Upper lobe of left lung (tissue), 6 donors: ENCODE data around the gene AKT1. TPM values are rescaled to one million over a fixed set of nuclear protein-coding genes. Genes with fewer than 3 reads are reported as not detected.
A peak's percentile ranks its signal among the peaks of the same experiment; 100 is the strongest.

Source experiments
- ATAC-seq, 2 donors: fragments of 200-7000 bp; cut with Tn5 transposase; one replicate each; pipeline ENCODE4 v1.9.1; 2022; ENCODE audit warnings: mild to moderate bottlenecking in 2 of 2, moderate library complexity in 2 of 2; ENCODE audit not compliant: low FRiP score in 2 of 2
- DNase-seq, 2 donors: peaks; one replicate each; pipeline ENCODE4 v3.0.0-alpha.2; 2019 to 2020
- H3K27ac ChIP-seq, 4 donors: fragments of 200-600 bp; sonication (generic); one replicate each; pipeline ENCODE4 v1.5.1; 2016 to 2019
- H3K27me3 ChIP-seq, 4 donors: fragments of 200-600 bp; sonication (generic); one replicate each; pipeline ENCODE4 v1.5.1; 2017 to 2019
- H3K36me3 ChIP-seq, 4 donors: fragments of 200-600 bp; sonication (generic); one replicate each; pipeline ENCODE4 v1.5.1; 2016 to 2019
- H3K4me1 ChIP-seq, 4 donors: fragments of 200-600 bp; sonication (generic); one replicate each; pipeline ENCODE4 v1.5.1; 2018 to 2019
- H3K4me3 ChIP-seq, 4 donors: fragments of 200-600 bp; sonication (generic); one replicate each; pipeline ENCODE4 v1.5.1; 2017 to 2019; ENCODE audit warnings: mild to moderate bottlenecking in 2 of 4, moderate library complexity in 1 of 4
- H3K9me3 ChIP-seq, 4 donors: fragments of 200-600 bp; sonication (generic); one replicate each; pipeline ENCODE4 v1.5.1; 2018 to 2019
- CTCF ChIP-seq, 6 experiments: fragments of 450-650 bp in 4 of 6; fragments of 200-600 bp in 2 of 6; sonication (generic) in 2 of 6; IDR thresholded peaks; one replicate each; pipeline ENCODE4 v1.5.1; 2016 to 2019; ENCODE audit warnings: antibody characterized with exemption in 6 of 6
- EP300 ChIP-seq, 4 donors: sonication (generic); formaldehyde crosslinking; IDR thresholded peaks; one replicate each; pipeline ENCODE4 v1.5.1; 2017; ENCODE audit warnings: antibody characterized with exemption in 4 of 4, control low read depth in 2 of 4
- POLR2A ChIP-seq, 4 donors: fragments of 450-650 bp; IDR thresholded peaks; one replicate each; pipeline ENCODE4 v1.5.1; 2016 to 2017; ENCODE audit warnings: antibody characterized with exemption in 4 of 4, mild to moderate bottlenecking in 2 of 4
- POLR2AphosphoS5 ChIP-seq, 2 donors: sonication (generic); formaldehyde crosslinking; IDR thresholded peaks; one replicate each; pipeline ENCODE4 v1.5.1; 2017; ENCODE audit warnings: antibody characterized with exemption in 2 of 2
- WGBS, 2 donors: methylation state at CpG; one replicate each; pipeline ENCODE4 v1.1.5; 2017 to 2018; 5-methylcytosine and 5-hydroxymethylcytosine counted together
- total RNA-seq, 6 donors: library from RNA; depleted of rRNA in 4 of 6; stranded (reverse); fragments of >200 nt in 4 of 6; gene quantifications; one replicate each; pipeline versions ENCODE4 v1.1.0 to v1.2.1, GENCODE V29; 2016 to 2021
- donor health status: DM: no; HTN: no; CAD: no; lungs with moderate emphysema.
- donor health status: DM: no; HTN: yes; CAD: no; lungs with severe emphysema.

The AKT1 gene
- total RNA-seq, 6 donors from 2014 or later, result 122 to 283 (median 191) TPM

DNA sequence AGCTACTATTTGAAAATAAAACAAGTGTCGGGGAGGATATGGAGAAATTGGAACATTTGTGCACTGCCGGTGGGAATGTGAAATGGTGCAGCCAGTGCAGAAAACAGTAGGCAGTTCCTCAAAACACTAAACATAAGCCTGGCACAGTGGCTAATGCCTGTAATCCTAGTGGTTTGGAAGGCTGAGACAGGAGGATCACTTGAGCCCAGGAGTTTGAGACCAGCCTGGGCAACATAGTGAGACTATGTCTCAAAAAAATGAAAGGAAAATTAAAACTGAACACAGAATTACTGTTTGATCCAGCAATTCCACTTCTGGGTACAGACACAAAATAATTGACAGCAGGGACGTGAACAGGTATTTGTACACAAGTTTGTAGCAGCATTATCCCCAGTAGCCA, 30.0 kb downstream of the AKT1 start:
- H3K27ac ChIP-seq, result no peak overlapping the region
- H3K27me3 ChIP-seq, result no peaks in the 10 kb centered on the region
- DNase-seq, result no peak
- WGBS, 2 donors, result 90 to 92% methylated on average over 3 of the region's 3 CpGs
- peaks cover 0 to 6% (median 0%) of the 10 kb centered on the region in 4 donors for H3K9me3 ChIP-seq
- H3K36me3 ChIP-seq, result peaks cover 0 to 20% (median 13%) of the 10 kb centered on the region in 4 donors
- no peak for ATAC-seq
- no peak for TF ChIP-seq EP300 (IDR thresholded peaks at IDR 0.05)
- no peak for TF ChIP-seq POLR2AphosphoS5 (IDR thresholded peaks at IDR 0.05)
- TF ChIP-seq CTCF (IDR thresholded peaks at IDR 0.05), result no peak
- TF ChIP-seq POLR2A (IDR thresholded peaks at IDR 0.05), result no peak
- H3K4me3 ChIP-seq, result no peak overlapping the region
- peaks cover 7 to 16% (median 14%) of the 10 kb centered on the region in 4 donors for H3K4me1 ChIP-seq

- ATAC-seq, result no peak
- no peak for TF ChIP-seq CTCF (IDR thresholded peaks at IDR 0.05)
- TF ChIP-seq EP300 (IDR thresholded peaks at IDR 0.05), result no peak
- no peak for TF ChIP-seq POLR2A (IDR thresholded peaks at IDR 0.05)
- no peak for TF ChIP-seq POLR2AphosphoS5 (IDR thresholded peaks at IDR 0.05)
- Histone ChIP-seq H3K4me3 (no peak overlapping the region), H3K36me3 (peaks cover 13 to 64% (median 52%) of the 10 kb centered on the region in 4 donors), H3K4me1 (peaks cover 4 to 12% (median 8%) of the 10 kb centered on the region in 4 donors), H3K9me3 (no peaks in the 10 kb centered on the region), H3K27ac (no peak overlapping the region), H3K27me3 (no peaks in the 10 kb centered on the region)
- 90 to 92% methylated on average over 26 to 30 of the region's 30 CpGs for whole genome bisulfite sequencing, 2 donors
- peak in 1 of 2 donors; percentile 74 for DNase-seq
These were observed 36.3 kb downstream of the AKT1 start for GRCh38 chr14:104758981-104759969.

DNA sequence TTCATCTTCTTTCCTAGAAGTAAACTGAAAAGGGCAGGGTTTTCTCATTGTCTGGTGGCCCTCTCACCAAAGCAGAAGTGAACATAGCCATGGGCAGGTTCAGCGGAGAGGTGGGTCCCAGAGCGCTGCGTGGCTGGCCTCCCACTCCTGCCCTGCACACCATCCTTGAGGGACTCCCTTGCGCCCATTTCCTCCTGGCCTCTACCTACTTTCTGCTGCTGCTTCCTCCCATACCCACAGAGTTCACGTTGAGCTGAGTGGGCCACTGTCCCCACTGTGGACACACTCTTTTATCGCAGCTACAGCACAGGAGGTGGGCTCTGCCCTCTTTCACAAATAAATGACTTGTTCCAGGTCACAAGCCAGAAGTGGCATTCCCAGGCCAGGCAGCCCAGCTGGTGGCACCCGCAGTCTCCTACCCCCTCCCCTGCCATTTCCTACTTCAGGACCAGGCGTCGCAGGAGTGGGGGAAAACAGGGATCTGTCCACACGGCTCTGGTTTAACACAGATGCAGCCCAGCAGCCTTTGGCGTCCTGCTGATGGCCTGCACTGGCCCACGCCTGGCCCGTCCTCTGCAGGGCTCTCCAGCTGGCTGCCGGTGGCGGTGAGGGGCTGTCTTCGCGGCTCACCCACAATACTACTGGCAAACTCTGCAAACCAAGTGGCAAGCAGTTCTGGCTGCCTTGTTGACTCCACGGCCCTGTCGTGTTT, 37.7 kb downstream of the AKT1 start:
- H3K4me1 ChIP-seq, result peaks cover 9 to 19% (median 16%) of the 10 kb centered on the region in 4 donors
- H3K9me3 ChIP-seq, result no peaks in the 10 kb centered on the region
- WGBS, 2 donors, result 91 to 92% methylated on average over 17 to 19 of the region's 19 CpGs
- H3K36me3 ChIP-seq, result peaks cover 13 to 64% (median 52%) of the 10 kb centered on the region in 4 donors
- TF ChIP-seq POLR2AphosphoS5 (IDR thresholded peaks at IDR 0.05) (no peak), CTCF (IDR thresholded peaks at IDR 0.05) (no peak), POLR2A (IDR thresholded peaks at IDR 0.05) (no peak), EP300 (IDR thresholded peaks at IDR 0.05) (no peak)
- no peak for ATAC-seq
- H3K4me3 ChIP-seq, result no peak overlapping the region
- no peak overlapping the region for H3K27ac ChIP-seq
- no peaks in the 10 kb centered on the region for H3K27me3 ChIP-seq
- DNase-seq, result peak in 1 of 2 donors; percentile 65

DNA sequence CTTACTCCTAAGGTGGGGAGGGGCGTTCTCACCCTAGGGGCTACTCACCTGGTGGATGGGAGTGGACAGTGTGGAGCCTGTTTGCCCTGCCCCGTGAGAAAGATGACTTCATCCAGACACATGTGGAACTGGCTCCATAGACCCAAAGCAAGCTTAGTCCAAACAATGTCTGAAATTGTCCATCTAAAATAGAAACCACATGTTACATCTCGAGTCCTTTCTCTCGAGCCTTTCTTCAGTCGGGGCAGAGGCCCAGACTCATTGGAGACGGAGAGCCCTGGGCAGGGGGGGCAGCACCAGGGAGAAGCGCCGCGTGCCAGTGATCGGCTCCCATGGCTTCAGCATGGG, 38.3 kb downstream of the AKT1 start:
- no peaks in the 10 kb centered on the region for H3K27me3 ChIP-seq
- no peak overlapping the region for H3K27ac ChIP-seq
- no peak for DNase-seq
- peaks cover 10 to 20% (median 17%) of the 10 kb centered on the region in 4 donors for H3K4me1 ChIP-seq
- H3K9me3 ChIP-seq, result no peaks in the 10 kb centered on the region
- peaks cover 13 to 64% (median 52%) of the 10 kb centered on the region in 4 donors for H3K36me3 ChIP-seq
- TF ChIP-seq CTCF (IDR thresholded peaks at IDR 0.05), result no peak
- TF ChIP-seq POLR2A (IDR thresholded peaks at IDR 0.05), result no peak
- no peak for TF ChIP-seq POLR2AphosphoS5 (IDR thresholded peaks at IDR 0.05)
- TF ChIP-seq EP300 (IDR thresholded peaks at IDR 0.05), result no peak
- no peak overlapping the region for H3K4me3 ChIP-seq
- WGBS, 2 donors, result 92 to 93% methylated on average over 9 to 10 of the region's 10 CpGs
- ATAC-seq, result no peak
